Activated T-helper 1 cell treated with anti-CD3 and anti-CD28 coated beads, Interleukin-12 subunit alpha, Interleukin-12 subunit beta, Interleukin-2, Interleukin-4 antibody, amounts not matched to agents 30 ng/mL and 10 ng/mL and 1 ng/mL, durations not matched to agents 14 hours and 24 hours and 36 hours (primary cell): ENCODE results near the gene MAGED4. TPM values are rescaled to one million over a fixed set of nuclear protein-coding genes. Genes with fewer than 3 reads are reported as not detected.

ENCODE experiments used
- DNase-seq: peaks from one replicate; pipeline ENCODE4 v3.0.0; 2021; ENCODE audit warnings: low spot score
- H3K27ac Mint-ChIP-seq: one replicate; pipeline ENCODE4 v1.8.0; 2021; ENCODE audit warnings: mild to moderate bottlenecking, mixed read lengths
- H3K27me3 Mint-ChIP-seq: one replicate; pipeline ENCODE4 v1.8.0; 2022; ENCODE audit warnings: mild to moderate bottlenecking, moderate library complexity, mixed read lengths; ENCODE audit not compliant: insufficient read depth
- H3K36me3 Mint-ChIP-seq: one replicate; pipeline ENCODE4 v1.8.0; 2021; ENCODE audit warnings: low read depth, mixed read lengths
- H3K4me1 Mint-ChIP-seq: one replicate; pipeline ENCODE4 v1.8.0; 2021; ENCODE audit warnings: low read depth, mixed read lengths
- H3K4me3 Mint-ChIP-seq: one replicate; pipeline ENCODE4 v1.8.0; 2021; ENCODE audit warnings: mild to moderate bottlenecking, moderate library complexity, mixed read lengths
- H3K9me3 Mint-ChIP-seq: one replicate; pipeline ENCODE4 v1.8.0; 2021; ENCODE audit warnings: mixed read lengths
- intact Hi-C: fragments of 100-400 bp; cut with micrococcal nuclease; formaldehyde crosslinking; loops from one replicate; pipeline ENCODE4 v1.15.1; 2024
- total RNA-seq: library from RNA; stranded (reverse); gene quantifications from 2 replicates; pipeline ENCODE4 v1.2.3, GENCODE V29; 2022

MAGED4 gene
- total RNA-seq, 1 donor from 2014 or later, result not detected

- Mint-ChIP-seq H3K9me3 (no peaks in the 10 kb centered on the region), H3K36me3 (no peaks in the 10 kb centered on the region), H3K4me1 (no peaks in the 10 kb centered on the region), H3K27ac (no peak overlapping the region), H3K4me3 (no peak overlapping the region), H3K27me3 (no peaks in the 10 kb centered on the region)
- intact Hi-C loops, result no loop called here
- no peak for DNase-seq
Observed at GRCh38 chrX:52220936-52221335, 36.2 kb downstream of the MAGED4 start.

Other genes with a start within 250 kb of the MAGED4 start
- 0.32 TPM in 1 of 2 replicates, not detected in the other for gene MAGED4B, start 115.7 kb upstream of the MAGED4 start, total RNA-seq
- not detected in 2 replicates for gene XAGE2, start 184.1 kb downstream of the MAGED4 start, total RNA-seq